ENCODE measurements around the gene SYDE2.
"Not testable (repeated sequence)": the region's sequence is repeated elsewhere in the genome, so short reads cannot be mapped to it uniquely, and the experiment has no call there.

Gene SYDE2

GRCh38 chr1:85200463-85201339 is at the start of gene SYDE2:
Gene SYDE2 (minus strand): TSS chr1:85201016. CDS start chr1:85200996, 20 bp downstream.
- peak within 1 kb of the TSS; percentile 96 for H3K27ac ChIP-seq
- intact Hi-C loops (cut with DNase I; ENCODE audit: low total_unique reads): loop anchor here (5.0 kb wide), 1 partner anchor 57 kb away; the partner anchor contains the start of gene C1orf52
- no peaks in the 10 kb centered on the region for H3K9me3 ChIP-seq
- TF ChIP-seq, protein P1, sequence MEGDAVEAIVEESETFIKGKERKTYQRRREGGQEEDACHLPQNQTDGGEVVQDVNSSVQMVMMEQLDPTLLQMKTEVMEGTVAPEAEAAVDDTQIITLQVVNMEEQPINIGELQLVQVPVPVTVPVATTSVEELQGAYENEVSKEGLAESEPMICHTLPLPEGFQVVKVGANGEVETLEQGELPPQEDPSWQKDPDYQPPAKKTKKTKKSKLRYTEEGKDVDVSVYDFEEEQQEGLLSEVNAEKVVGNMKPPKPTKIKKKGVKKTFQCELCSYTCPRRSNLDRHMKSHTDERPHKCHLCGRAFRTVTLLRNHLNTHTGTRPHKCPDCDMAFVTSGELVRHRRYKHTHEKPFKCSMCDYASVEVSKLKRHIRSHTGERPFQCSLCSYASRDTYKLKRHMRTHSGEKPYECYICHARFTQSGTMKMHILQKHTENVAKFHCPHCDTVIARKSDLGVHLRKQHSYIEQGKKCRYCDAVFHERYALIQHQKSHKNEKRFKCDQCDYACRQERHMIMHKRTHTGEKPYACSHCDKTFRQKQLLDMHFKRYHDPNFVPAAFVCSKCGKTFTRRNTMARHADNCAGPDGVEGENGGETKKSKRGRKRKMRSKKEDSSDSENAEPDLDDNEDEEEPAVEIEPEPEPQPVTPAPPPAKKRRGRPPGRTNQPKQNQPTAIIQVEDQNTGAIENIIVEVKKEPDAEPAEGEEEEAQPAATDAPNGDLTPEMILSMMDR (IDR thresholded peaks at IDR 0.05): no peak
- no peaks in the 10 kb centered on the region for H3K27me3 ChIP-seq
- H3K36me3 ChIP-seq: no peaks in the 10 kb centered on the region
- H3K4me3 ChIP-seq: peak within 1 kb of the TSS; percentile 70 to 92
- DNase-seq: peak; percentile 68 to 87
- H3K4me1 ChIP-seq: peaks cover 0 to 52% (median 5%) of the 10 kb centered on the region in 4 donors

DNA sequence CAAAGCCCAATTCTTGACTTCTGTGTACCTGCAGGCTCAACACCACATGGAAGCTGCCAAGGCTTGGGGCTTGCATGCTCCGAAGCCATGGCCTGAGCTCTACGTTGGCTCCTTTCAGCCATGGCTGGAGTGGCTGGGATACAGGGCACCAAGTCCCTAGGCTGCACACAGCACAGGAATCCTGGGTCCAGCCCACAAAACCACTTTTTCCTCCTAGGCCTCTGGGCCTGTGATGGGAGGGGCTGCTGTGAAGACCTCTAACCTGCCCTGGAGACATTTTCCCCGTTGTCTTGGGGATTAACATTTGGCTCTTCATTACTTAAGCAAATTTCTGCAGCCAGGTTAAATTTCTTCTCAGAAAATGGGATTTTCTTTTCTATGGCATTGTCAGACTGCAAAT is 48.2 kb upstream of the SYDE2 start:
- intact Hi-C loops (cut with DNase I; ENCODE audit: low total_unique reads); H3K27me3 ChIP-seq; H3K4me3 ChIP-seq; DNase-seq; H3K9me3 ChIP-seq; H3K27ac ChIP-seq: not testable (repeated sequence)
- peaks cover 0 to 32% (median 6%) of the 10 kb centered on the region in 3 donors for H3K36me3 ChIP-seq
- peaks cover 0 to 24% (median 11%) of the 10 kb centered on the region in 4 donors for H3K4me1 ChIP-seq

DNA sequence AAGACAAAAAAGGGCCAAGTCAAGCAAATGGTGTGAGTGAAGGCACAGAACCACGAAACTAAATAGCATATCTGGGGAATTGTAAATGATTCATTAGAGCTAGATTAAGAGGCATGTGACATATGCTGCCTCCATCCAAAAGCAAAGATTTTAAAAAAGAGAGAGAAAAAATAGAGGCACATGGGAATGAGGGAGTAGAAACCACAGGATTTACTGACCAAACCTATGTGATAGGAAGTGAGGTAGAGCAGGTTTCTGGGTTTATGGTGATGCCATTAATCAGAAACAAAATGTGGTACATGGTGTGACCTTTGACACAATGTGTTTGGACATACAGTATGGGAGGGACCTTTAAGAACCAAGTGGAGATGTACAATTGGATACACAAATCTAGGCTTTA is 45.1 kb upstream of the SYDE2 start:
- Histone ChIP-seq H3K36me3 (peaks cover 0 to 12% (median 0%) of the 10 kb centered on the region in 3 donors), H3K9me3 (no peaks in the 10 kb centered on the region), H3K4me3 (no peak overlapping the region), H3K27ac (no peak overlapping the region), H3K27me3 (no peaks in the 10 kb centered on the region), H3K4me1 (peaks cover 0 to 24% (median 14%) of the 10 kb centered on the region in 4 donors)
- TF ChIP-seq, protein P1 (IDR thresholded peaks at IDR 0.05): no peak
- intact Hi-C loops (cut with DNase I; ENCODE audit: low total_unique reads): no loop called here
- no peak for DNase-seq

DNA sequence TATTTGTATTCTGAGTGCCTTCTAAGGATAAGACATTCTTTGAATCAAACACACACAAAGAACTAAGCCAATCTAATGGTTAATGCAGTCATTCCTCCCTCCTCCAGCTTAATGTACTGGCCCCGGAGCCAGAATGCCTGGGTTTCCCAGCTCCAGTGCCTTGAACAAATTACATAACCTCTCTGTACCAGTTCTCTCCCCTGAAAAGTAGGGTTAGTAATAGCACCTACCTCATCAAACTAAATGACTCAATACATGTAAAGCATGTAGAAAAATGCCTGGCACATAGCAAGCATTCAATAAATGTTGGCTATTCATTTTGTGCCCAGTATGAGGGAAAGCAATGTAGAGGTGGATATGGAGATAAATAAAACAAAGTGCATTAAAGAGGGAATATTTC is 44.6 kb upstream of the SYDE2 start:
- peaks cover 0 to 29% (median 16%) of the 10 kb centered on the region in 4 donors for H3K4me1 ChIP-seq
- TF ChIP-seq, protein P1 (IDR thresholded peaks at IDR 0.05): no peak
- intact Hi-C loops (cut with DNase I; ENCODE audit: low total_unique reads): no loop called here
- no peaks in the 10 kb centered on the region for H3K9me3 ChIP-seq
- peaks cover 0 to 8% (median 0%) of the 10 kb centered on the region in 3 donors for H3K36me3 ChIP-seq
- H3K27ac ChIP-seq: peak overlapping the region in 1 of 2 donors; percentile 48
- DNase-seq: no peak
- no peak overlapping the region for H3K4me3 ChIP-seq
- H3K27me3 ChIP-seq: no peaks in the 10 kb centered on the region

GRCh38 chr1:85244271-85245061 is 43.6 kb upstream of the SYDE2 start:
- no peak for DNase-seq
- H3K9me3 ChIP-seq: no peaks in the 10 kb centered on the region
- H3K27me3 ChIP-seq: no peaks in the 10 kb centered on the region
- TF ChIP-seq, protein P1 (IDR thresholded peaks at IDR 0.05): no peak
- no peaks in the 10 kb centered on the region for H3K36me3 ChIP-seq
- peak overlapping the region; percentile 43 to 48 for H3K27ac ChIP-seq
- peaks cover 0 to 35% (median 20%) of the 10 kb centered on the region in 4 donors for H3K4me1 ChIP-seq
- intact Hi-C loops (cut with DNase I; ENCODE audit: low total_unique reads): no loop called here
- H3K4me3 ChIP-seq: no peak overlapping the region
